ENCODE data around the gene SLC16A7.

DNA sequence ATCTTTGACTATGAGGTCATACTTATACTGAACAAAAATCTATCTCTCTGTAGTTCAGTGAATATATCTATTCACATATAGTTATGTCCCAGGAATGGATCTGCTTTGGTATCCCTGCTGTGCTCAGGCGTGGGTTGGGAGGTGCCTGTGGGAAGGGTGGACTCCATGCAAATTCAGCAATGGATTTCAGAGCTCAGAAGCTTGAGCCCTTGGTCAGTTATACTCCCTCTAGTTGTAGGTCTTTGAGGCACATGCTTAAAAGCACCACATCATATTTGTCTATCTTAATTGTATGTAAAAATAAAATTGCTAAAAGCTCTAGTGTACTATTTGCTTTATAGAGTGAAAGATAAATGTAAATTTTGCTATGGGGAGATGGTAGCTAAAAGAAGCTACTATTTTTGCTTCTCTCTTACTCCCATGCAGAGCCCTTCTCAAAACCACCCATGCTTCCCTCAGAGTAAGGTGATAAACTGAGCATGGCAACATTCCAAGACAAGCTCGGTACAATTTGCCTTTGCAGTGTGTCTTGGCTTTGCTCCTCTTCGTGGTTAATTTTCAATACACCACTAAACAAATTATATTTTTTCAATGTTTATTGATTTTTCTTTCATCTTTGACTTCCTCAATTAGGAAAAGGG, 54.9 kb downstream of the SLC16A7 start:
- TF ChIP-seq, protein P1, sequence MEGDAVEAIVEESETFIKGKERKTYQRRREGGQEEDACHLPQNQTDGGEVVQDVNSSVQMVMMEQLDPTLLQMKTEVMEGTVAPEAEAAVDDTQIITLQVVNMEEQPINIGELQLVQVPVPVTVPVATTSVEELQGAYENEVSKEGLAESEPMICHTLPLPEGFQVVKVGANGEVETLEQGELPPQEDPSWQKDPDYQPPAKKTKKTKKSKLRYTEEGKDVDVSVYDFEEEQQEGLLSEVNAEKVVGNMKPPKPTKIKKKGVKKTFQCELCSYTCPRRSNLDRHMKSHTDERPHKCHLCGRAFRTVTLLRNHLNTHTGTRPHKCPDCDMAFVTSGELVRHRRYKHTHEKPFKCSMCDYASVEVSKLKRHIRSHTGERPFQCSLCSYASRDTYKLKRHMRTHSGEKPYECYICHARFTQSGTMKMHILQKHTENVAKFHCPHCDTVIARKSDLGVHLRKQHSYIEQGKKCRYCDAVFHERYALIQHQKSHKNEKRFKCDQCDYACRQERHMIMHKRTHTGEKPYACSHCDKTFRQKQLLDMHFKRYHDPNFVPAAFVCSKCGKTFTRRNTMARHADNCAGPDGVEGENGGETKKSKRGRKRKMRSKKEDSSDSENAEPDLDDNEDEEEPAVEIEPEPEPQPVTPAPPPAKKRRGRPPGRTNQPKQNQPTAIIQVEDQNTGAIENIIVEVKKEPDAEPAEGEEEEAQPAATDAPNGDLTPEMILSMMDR (IDR thresholded peaks at IDR 0.05) = no peak
- TF ChIP-seq POLR2AphosphoS5 (IDR thresholded peaks at IDR 0.05) = no peak
